ENCODE data around the gene PARK7.

The PARK7 gene

GRCh38 chr1:7987528-7987927 lies 26.0 kb downstream of the PARK7 start:
- H3K9me3 ChIP-seq (ENCODE audit: insufficient read depth, low read depth, low read length) = no peaks in the 10 kb centered on the region
- peaks cover 59% of the 10 kb centered on the region for H3K36me3 ChIP-seq (ENCODE audit: insufficient read depth, low read depth, low read length)
- H3K9ac ChIP-seq (ENCODE audit: low read depth, low read length) = no peak overlapping the region
- no peak overlapping the region for H3K27ac ChIP-seq (ENCODE audit: low read length)
- H3K4me1 ChIP-seq (ENCODE audit: insufficient read depth, low read length) = peaks cover 6% of the 10 kb centered on the region; the same call in 1 of the 2 replicates
- H3K4me3 ChIP-seq (ENCODE audit: low read length) = no peak overlapping the region
- no peaks in the 10 kb centered on the region for H3K27me3 ChIP-seq (ENCODE audit: insufficient read depth, low read length)

GRCh38 chr1:7988576-7988975 lies 27.1 kb downstream of the PARK7 start:
- no peak overlapping the region for H3K4me3 ChIP-seq (ENCODE audit: low read length)
- H3K27ac ChIP-seq (ENCODE audit: low read length) = no peak overlapping the region
- H3K4me1 ChIP-seq (ENCODE audit: insufficient read depth, low read length) = peaks cover 5% of the 10 kb centered on the region; the same call in 1 of the 2 replicates
- H3K9me3 ChIP-seq (ENCODE audit: insufficient read depth, low read depth, low read length) = no peaks in the 10 kb centered on the region
- no peak overlapping the region for H3K9ac ChIP-seq (ENCODE audit: low read depth, low read length)
- H3K27me3 ChIP-seq (ENCODE audit: insufficient read depth, low read length) = no peaks in the 10 kb centered on the region
- peaks cover 49% of the 10 kb centered on the region for H3K36me3 ChIP-seq (ENCODE audit: insufficient read depth, low read depth, low read length)

- H3K27ac ChIP-seq (ENCODE audit: low read length) = no peak overlapping the region
- H3K4me1 ChIP-seq (ENCODE audit: insufficient read depth, low read length) = peaks cover 5% of the 10 kb centered on the region; the same call in 1 of the 2 replicates
- no peak overlapping the region for H3K4me3 ChIP-seq (ENCODE audit: low read length)
- no peaks in the 10 kb centered on the region for H3K27me3 ChIP-seq (ENCODE audit: insufficient read depth, low read length)
- H3K9me3 ChIP-seq (ENCODE audit: insufficient read depth, low read depth, low read length) = no peaks in the 10 kb centered on the region
- H3K9ac ChIP-seq (ENCODE audit: low read depth, low read length) = no peak overlapping the region
- peaks cover 35% of the 10 kb centered on the region for H3K36me3 ChIP-seq (ENCODE audit: insufficient read depth, low read depth, low read length)
Measured at GRCh38 chr1:7989762-7990428, 28.4 kb downstream of the PARK7 start.

DNA sequence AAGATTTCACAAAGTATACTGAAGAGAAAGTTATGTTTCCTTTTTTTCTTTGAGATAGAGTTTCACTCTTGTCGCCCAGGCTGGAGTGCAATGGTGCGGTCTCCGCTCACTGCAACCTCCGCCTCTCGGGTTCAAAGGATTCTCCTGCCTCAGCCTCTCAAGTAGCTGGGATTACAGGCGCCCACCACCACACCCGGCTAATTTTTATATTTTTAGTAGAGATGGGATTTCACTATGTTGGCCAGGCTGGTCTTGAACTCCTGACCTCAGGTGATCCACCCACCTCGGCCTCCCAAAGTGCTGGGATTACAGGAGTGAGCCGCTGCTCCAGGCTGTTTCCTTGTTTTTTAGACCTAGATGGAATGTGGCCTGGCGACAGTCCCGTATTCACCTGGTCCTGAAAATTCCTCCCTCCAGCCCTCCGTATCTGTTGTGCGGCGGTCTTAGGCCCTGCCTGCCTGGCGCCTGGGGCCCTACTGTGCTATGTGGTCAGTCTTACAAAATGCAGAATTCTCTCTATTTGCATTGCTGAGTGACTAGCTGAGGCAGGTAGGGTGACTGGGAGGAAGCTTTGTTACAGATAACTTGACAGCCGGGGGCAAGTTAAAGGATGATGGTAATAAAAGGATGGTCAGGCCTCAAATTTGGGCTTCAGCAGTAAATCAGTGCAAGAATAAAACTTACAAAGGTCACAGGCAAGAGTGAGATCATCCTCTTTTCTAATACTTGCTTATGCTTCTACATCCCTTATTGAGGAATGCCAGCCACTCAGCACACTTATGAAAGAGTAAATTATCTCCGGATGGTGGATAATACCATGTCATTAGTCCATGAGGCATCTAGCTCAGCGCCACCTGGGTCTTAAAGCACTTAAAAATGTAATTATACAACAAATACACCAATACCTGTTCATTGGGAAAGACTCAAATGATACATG lies 30.3 kb downstream of the PARK7 start:
- Histone ChIP-seq H3K36me3 (ENCODE audit: insufficient read depth, low read depth, low read length) (peaks cover 17% of the 10 kb centered on the region; the same call in 1 of the 2 replicates), H3K9me3 (ENCODE audit: insufficient read depth, low read depth, low read length) (no peaks in the 10 kb centered on the region), H3K4me1 (ENCODE audit: insufficient read depth, low read length) (peaks cover 5% of the 10 kb centered on the region; the same call in 1 of the 2 replicates), H3K4me3 (ENCODE audit: low read length) (no peak overlapping the region), H3K9ac (ENCODE audit: low read depth, low read length) (no peak overlapping the region), H3K27me3 (ENCODE audit: insufficient read depth, low read length) (no peaks in the 10 kb centered on the region), H3K27ac (ENCODE audit: low read length) (no peak overlapping the region)

- no peaks in the 10 kb centered on the region for H3K27me3 ChIP-seq (ENCODE audit: insufficient read depth, low read length)
- no peak overlapping the region for H3K27ac ChIP-seq (ENCODE audit: low read length)
- peaks cover 10% of the 10 kb centered on the region; the same call in 1 of the 2 replicates for H3K36me3 ChIP-seq (ENCODE audit: insufficient read depth, low read depth, low read length)
- H3K9me3 ChIP-seq (ENCODE audit: insufficient read depth, low read depth, low read length) = no peaks in the 10 kb centered on the region
- no peak overlapping the region for H3K4me3 ChIP-seq (ENCODE audit: low read length)
- H3K9ac ChIP-seq (ENCODE audit: low read depth, low read length) = no peak overlapping the region
- peaks cover 5% of the 10 kb centered on the region; the same call in 1 of the 2 replicates for H3K4me1 ChIP-seq (ENCODE audit: insufficient read depth, low read length)
Measured at GRCh38 chr1:7992885-7993284, 31.4 kb downstream of the PARK7 start.

DNA sequence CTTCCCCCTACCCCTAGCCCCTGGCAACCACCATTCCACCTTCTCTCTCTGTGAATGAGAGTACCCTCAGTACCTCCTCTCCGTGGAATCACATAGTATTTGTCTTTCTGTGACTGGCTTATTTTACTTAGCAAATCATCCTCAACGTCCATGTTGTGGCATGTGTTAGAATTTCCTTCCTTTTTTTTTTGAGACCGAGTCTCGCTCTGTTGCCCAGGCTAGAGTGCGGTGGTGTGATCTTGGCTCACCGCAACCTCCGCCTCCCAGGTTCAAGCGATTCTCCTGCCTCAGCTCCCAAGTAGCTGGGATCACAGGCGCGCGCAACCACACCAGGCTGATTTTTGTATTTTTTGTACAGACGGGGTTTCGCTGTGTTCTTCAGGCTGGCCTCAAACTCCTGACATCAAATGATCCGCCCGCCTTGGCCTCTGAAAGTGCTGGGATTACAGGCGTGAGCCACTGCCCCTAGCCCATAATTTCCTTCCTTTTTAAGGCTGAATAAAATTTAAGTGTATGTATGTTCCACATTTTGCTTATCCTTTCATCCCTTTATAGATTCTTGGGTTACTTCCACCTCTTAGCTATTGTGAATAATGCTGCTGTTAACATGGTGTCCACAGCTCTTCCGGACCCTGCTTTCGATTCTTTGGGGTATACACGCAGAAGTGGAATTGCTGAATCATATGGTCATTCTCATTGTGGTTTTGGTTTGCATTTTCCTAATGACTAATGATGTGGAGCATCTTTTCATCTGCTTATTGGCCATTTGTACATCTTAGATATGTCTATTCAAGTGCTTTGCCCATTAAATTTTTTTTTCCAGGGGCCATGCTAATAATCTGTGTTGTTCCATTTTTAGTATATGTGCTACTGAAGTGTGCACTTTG lies 32.3 kb downstream of the PARK7 start:
- Histone ChIP-seq H3K4me3 (ENCODE audit: low read length) (no peak overlapping the region), H3K27ac (ENCODE audit: low read length) (no peak overlapping the region), H3K27me3 (ENCODE audit: insufficient read depth, low read length) (no peaks in the 10 kb centered on the region)

DNA sequence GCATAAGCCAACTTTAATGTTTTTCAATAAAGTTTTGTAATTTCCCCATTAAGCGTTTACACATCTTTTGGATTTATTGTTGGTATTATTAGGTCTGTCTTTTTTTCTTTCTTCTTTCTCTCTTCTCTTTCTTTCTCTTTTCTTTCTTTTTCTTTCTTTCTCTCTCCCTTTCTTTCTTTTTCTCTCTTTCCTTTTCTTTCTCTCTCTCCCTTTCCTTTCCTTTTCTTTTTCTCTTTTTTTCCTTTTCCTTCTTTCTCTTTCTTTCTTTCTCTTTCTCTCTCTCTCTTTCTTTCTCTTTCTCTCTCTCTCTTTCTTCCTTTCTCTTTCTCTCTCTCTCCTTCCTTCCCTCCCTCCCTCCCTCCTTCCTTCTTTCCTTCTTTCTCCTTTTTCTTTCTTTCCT lies 33.3 kb downstream of the PARK7 start:
- Histone ChIP-seq H3K27me3 (ENCODE audit: insufficient read depth, low read length) (no peaks in the 10 kb centered on the region), H3K27ac (ENCODE audit: low read length) (no peak overlapping the region), H3K36me3 (ENCODE audit: insufficient read depth, low read depth, low read length) (peaks cover 7% of the 10 kb centered on the region; the same call in 1 of the 2 replicates), H3K4me1 (ENCODE audit: insufficient read depth, low read length) (peaks cover 5% of the 10 kb centered on the region; the same call in 1 of the 2 replicates), H3K4me3 (ENCODE audit: low read length) (no peak overlapping the region), H3K9ac (ENCODE audit: low read depth, low read length) (no peak overlapping the region), H3K9me3 (ENCODE audit: insufficient read depth, low read depth, low read length) (no peaks in the 10 kb centered on the region)

More for the DNA sequence above, 32.3 kb downstream of the PARK7 start:
- peaks cover 9% of the 10 kb centered on the region; the same call in 1 of the 2 replicates for H3K36me3 ChIP-seq (ENCODE audit: insufficient read depth, low read depth, low read length)
- no peak overlapping the region for H3K9ac ChIP-seq (ENCODE audit: low read depth, low read length)
- H3K4me1 ChIP-seq (ENCODE audit: insufficient read depth, low read length) = peaks cover 5% of the 10 kb centered on the region; the same call in 1 of the 2 replicates
- H3K9me3 ChIP-seq (ENCODE audit: insufficient read depth, low read depth, low read length) = no peaks in the 10 kb centered on the region

GRCh38 chr1:7995437-7995836 lies 33.9 kb downstream of the PARK7 start:
- Histone ChIP-seq H3K27me3 (ENCODE audit: insufficient read depth, low read length) (no peaks in the 10 kb centered on the region), H3K9me3 (ENCODE audit: insufficient read depth, low read depth, low read length) (no peaks in the 10 kb centered on the region)

DNA sequence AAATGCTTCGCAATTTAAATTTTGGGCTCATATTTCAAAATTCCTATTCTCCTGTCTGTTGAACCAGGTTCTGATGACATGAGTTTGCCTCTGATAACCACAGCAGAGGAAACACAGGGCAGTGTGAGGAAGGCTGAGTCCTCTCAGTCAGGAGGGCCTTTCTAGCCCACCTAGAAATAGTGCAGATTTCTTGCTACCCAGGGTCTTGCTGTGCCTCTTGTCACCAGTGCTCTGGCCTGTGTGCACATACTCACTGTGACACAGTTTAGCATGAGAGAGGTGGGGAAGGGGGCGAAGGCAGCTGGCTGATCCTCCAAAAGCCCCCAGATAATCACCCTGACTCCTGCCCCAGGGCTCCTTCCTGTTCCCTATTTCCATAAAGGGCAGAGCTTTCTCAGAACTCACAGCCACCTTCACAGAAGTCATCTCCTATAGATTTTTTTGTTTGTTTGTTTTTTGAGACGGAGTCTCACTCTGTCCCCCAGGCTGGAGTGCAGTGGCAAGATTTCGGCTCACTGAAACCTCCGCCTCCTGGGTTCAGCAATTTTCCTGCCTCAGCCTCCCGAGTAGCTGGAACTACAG lies 40.9 kb downstream of the PARK7 start:
- Histone ChIP-seq H3K9ac (ENCODE audit: low read depth, low read length) (no peak overlapping the region), H3K27ac (ENCODE audit: low read length) (no peak overlapping the region)

More at GRCh38 chr1:7995437-7995836, 33.9 kb downstream of the PARK7 start:
- H3K36me3 ChIP-seq (ENCODE audit: insufficient read depth, low read depth, low read length) = peaks cover 1% of the 10 kb centered on the region; the same call in 1 of the 2 replicates
- no peak overlapping the region for H3K9ac ChIP-seq (ENCODE audit: low read depth, low read length)
- H3K27ac ChIP-seq (ENCODE audit: low read length) = no peak overlapping the region
- H3K4me3 ChIP-seq (ENCODE audit: low read length) = no peak overlapping the region
- peaks cover 5% of the 10 kb centered on the region; the same call in 1 of the 2 replicates for H3K4me1 ChIP-seq (ENCODE audit: insufficient read depth, low read length)

GRCh38 chr1:8002921-8003320 lies 41.4 kb downstream of the PARK7 start:
- Histone ChIP-seq H3K27me3 (ENCODE audit: insufficient read depth, low read length) (no peaks in the 10 kb centered on the region), H3K27ac (ENCODE audit: low read length) (no peak overlapping the region), H3K36me3 (ENCODE audit: insufficient read depth, low read depth, low read length) (no peaks in the 10 kb centered on the region)

More for the DNA sequence above, 40.9 kb downstream of the PARK7 start:
- Histone ChIP-seq H3K27me3 (ENCODE audit: insufficient read depth, low read length) (no peaks in the 10 kb centered on the region), H3K4me1 (ENCODE audit: insufficient read depth, low read length) (peaks cover 21% of the 10 kb centered on the region), H3K9me3 (ENCODE audit: insufficient read depth, low read depth, low read length) (no peaks in the 10 kb centered on the region), H3K4me3 (ENCODE audit: low read length) (no peak overlapping the region), H3K36me3 (ENCODE audit: insufficient read depth, low read depth, low read length) (no peaks in the 10 kb centered on the region)

More at GRCh38 chr1:8002921-8003320, 41.4 kb downstream of the PARK7 start:
- H3K9me3 ChIP-seq (ENCODE audit: insufficient read depth, low read depth, low read length) = no peaks in the 10 kb centered on the region
- no peak overlapping the region for H3K9ac ChIP-seq (ENCODE audit: low read depth, low read length)
- no peak overlapping the region for H3K4me3 ChIP-seq (ENCODE audit: low read length)
- peaks cover 21% of the 10 kb centered on the region for H3K4me1 ChIP-seq (ENCODE audit: insufficient read depth, low read length)

Data from iPS-20b (cell line).